DMS79 (cell line): ENCODE measurements around the gene SOD2.
"Not testable (repeated sequence)": the region's sequence is repeated elsewhere in the genome, so short reads cannot be mapped to it uniquely, and the experiment has no call there.

ENCODE experiments used
- DNase-seq: peaks from one replicate; lab custom pipeline; 2025; lab: John Stamatoyannopoulos, UW

Gene SOD2

GRCh38 chr6:159693128-159693893, at the start of gene SOD2:
TSS of gene SOD2 (minus strand) at chr6:159693241. CDS start at chr6:159693167, 74 bp downstream.
- peak; percentile 64 for DNase-seq

- DNase-seq = no peak
Measured at GRCh38 chr6:159742165-159742564, 49.1 kb upstream of the SOD2 start.

- no peak for DNase-seq
Measured at GRCh38 chr6:159739341-159739740, 46.3 kb upstream of the SOD2 start.

GRCh38 chr6:159736908-159737307, 43.9 kb upstream of the SOD2 start:
- DNase-seq = no peak

- not testable (repeated sequence) for DNase-seq
Measured at GRCh38 chr6:159733395-159733794, 40.4 kb upstream of the SOD2 start.

GRCh38 chr6:159732550-159732949, 39.5 kb upstream of the SOD2 start:
- not testable (repeated sequence) for DNase-seq

- no peak for DNase-seq
Measured at GRCh38 chr6:159730332-159730676, 37.3 kb upstream of the SOD2 start.

- DNase-seq = no peak
Measured at GRCh38 chr6:159729598-159730331, 36.7 kb upstream of the SOD2 start.

GRCh38 chr6:159728531-159728964, 35.5 kb upstream of the SOD2 start:
- no peak for DNase-seq

GRCh38 chr6:159727717-159728445, 34.8 kb upstream of the SOD2 start:
- peak; percentile 51 for DNase-seq

GRCh38 chr6:159726918-159727716, 34.1 kb upstream of the SOD2 start, which contains the start of gene WTAP:
TSS of gene WTAP (plus strand) at chr6:159727506. CDS start at chr6:159736266, 8,760 bp downstream.
- DNase-seq = peak; percentile 93

GRCh38 chr6:159726255-159726917, 33.3 kb upstream of the SOD2 start:
- peak; percentile 85 for DNase-seq

GRCh38 chr6:159725208-159725607, 32.2 kb upstream of the SOD2 start:
- not testable (repeated sequence) for DNase-seq

GRCh38 chr6:159724778-159725177, 31.7 kb upstream of the SOD2 start:
- DNase-seq = no peak

GRCh38 chr6:159723259-159723658, 30.2 kb upstream of the SOD2 start:
- DNase-seq = no peak

- no peak for DNase-seq
Measured at GRCh38 chr6:159722655-159723054, 29.6 kb upstream of the SOD2 start.

- DNase-seq = not testable (repeated sequence)
Measured at GRCh38 chr6:159721981-159722380, 28.9 kb upstream of the SOD2 start.

- peak; percentile 11 for DNase-seq
Measured at GRCh38 chr6:159720708-159721107, 27.7 kb upstream of the SOD2 start.

GRCh38 chr6:159719287-159719686, 26.2 kb upstream of the SOD2 start:
- DNase-seq = no peak

- DNase-seq = no peak
Measured at GRCh38 chr6:159718634-159719033, 25.6 kb upstream of the SOD2 start.
